HepG2 (cell line): ENCODE data around the gene PDS5B. TPM values are rescaled to one million over a fixed set of nuclear protein-coding genes. Genes with fewer than 3 reads are reported as not detected.

ENCODE experiments used
- ATF4 ChIP-seq, 2 experiments: fragments of 450-650 bp in 1 of 2; sonication (generic) in 1 of 2; formaldehyde crosslinking; IDR thresholded peaks; 2 replicates each; pipeline versions ENCODE4 v1.5.0 to v1.8.0; 2020 to 2022; ENCODE audit warnings: mild to moderate bottlenecking in 1 of 2, missing genetic modification reagents in 1 of 2
- CENPT ChIP-seq: sonication (generic); formaldehyde crosslinking; IDR thresholded peaks from 2 replicates; pipeline ENCODE4 v1.8.0; 2022; ENCODE audit warnings: low read depth, mild to moderate bottlenecking, moderate library complexity, missing genetic modification reagents
- GMEB1 ChIP-seq: sonication (generic); formaldehyde crosslinking; IDR thresholded peaks from 2 replicates; pipeline ENCODE4 v1.5.1; 2020; ENCODE audit warnings: missing genetic modification reagents, mild to moderate bottlenecking, borderline replicate concordance
- HOMEZ ChIP-seq: IDR thresholded peaks from 2 replicates; pipeline ENCODE4 v1.6.1; 2016; ENCODE audit warnings: low read depth
- KAT7 ChIP-seq: IDR thresholded peaks from 2 replicates; pipeline ENCODE4 v1.6.1; 2018; ENCODE audit warnings: borderline replicate concordance, missing compliant biosample characterization
- MXD1 ChIP-seq: sonication (generic); formaldehyde crosslinking; IDR thresholded peaks from 2 replicates; pipeline ENCODE4 v1.4.0; 2020; ENCODE audit warnings: mild to moderate bottlenecking, missing genetic modification reagents
- MYPOP ChIP-seq: sonication (generic); formaldehyde crosslinking; IDR thresholded peaks from 2 replicates; pipeline ENCODE4 v1.8.1; 2023; ENCODE audit warnings: mild to moderate bottlenecking, moderate library complexity, missing genetic modification reagents
- YEATS2 ChIP-seq: sonication (generic); formaldehyde crosslinking; IDR thresholded peaks from 2 replicates; pipeline ENCODE4 v1.4.0; 2020; ENCODE audit warnings: missing genetic modification reagents, borderline replicate concordance
- ZNF30 ChIP-seq: sonication (generic); formaldehyde crosslinking; IDR thresholded peaks from 2 replicates; pipeline ENCODE4 v1.5.0; 2020; ENCODE audit warnings: mild to moderate bottlenecking, missing genetic modification reagents
- ZNF589 ChIP-seq: sonication (generic); formaldehyde crosslinking; conservative IDR thresholded peaks from 2 replicates; pipeline ENCODE4 v1.8.0; 2022; ENCODE audit warnings: mild to moderate bottlenecking, moderate library complexity, missing genetic modification reagents
- polyA plus RNA-seq, 8 experiments: library from polyadenylated mRNA; depleted of rRNA in 3 of 8; stranded (reverse) in 7 of 8; unstranded in 1 of 8; fragments of >200 nt; fragmentation: Illumina TruSeq in 4 of 8; extraction: Trizol in 4 of 8; gene quantifications; 2 replicates each; pipeline versions ENCODE4 v1.2.1 to v1.2.3, GENCODE V29; 2011 to 2016; ENCODE audit warnings: low read depth in 4 of 8, missing spikeins in 1 of 8, mixed read lengths in 1 of 8; ENCODE audit not compliant: insufficient read depth in 1 of 8
- total RNA-seq, 5 experiments: library from RNA; depleted of rRNA; stranded (reverse); fragments of >200 nt; fragmentation: Illumina TruSeq; extraction: Trizol; gene quantifications; 2 replicates each; pipeline ENCODE4 v1.2.3, GENCODE V29; 2016; ENCODE audit warnings: low read depth in 1 of 5

Gene PDS5B
- total and polyA plus RNA-seq, 2 of the 13 experiments (the other 11 are each of a cell fraction or from before 2014, with no cell fraction given), result 5.8 to 24.6 TPM

- TF ChIP-seq KAT7 (CRISPR knock-in tag) (no peak), CENPT (CRISPR knock-in tag) (no peak), MYPOP (CRISPR knock-in tag) (no peak), MXD1 (CRISPR knock-in tag) (0 out of 2 replicates have a peak, but pooled peaks have one; percentile 1), YEATS2 (CRISPR knock-in tag) (no peak), GMEB1 (CRISPR knock-in tag) (no peak), ZNF30 (CRISPR knock-in tag) (no peak), ATF4 (CRISPR knock-in tag; IDR thresholded peaks at IDR 0.05) (no peak), ZNF589 (CRISPR knock-in tag) (no peak), HOMEZ (CRISPR knock-in tag) (no peak)
These were observed 637 bp upstream of the PDS5B start (continued) for GRCh38 chr13:32585550-32586079.
